Measurements from ENCODE around the gene CCDC78.

The CCDC78 gene

GRCh38 chr16:722835-723633, 3.2 kb downstream of the CCDC78 start:
- DNase-seq = no peak

- peak; percentile 42 for DNase-seq
Observed at GRCh38 chr16:721765-722540, 4.3 kb downstream of the CCDC78 start.

DNA sequence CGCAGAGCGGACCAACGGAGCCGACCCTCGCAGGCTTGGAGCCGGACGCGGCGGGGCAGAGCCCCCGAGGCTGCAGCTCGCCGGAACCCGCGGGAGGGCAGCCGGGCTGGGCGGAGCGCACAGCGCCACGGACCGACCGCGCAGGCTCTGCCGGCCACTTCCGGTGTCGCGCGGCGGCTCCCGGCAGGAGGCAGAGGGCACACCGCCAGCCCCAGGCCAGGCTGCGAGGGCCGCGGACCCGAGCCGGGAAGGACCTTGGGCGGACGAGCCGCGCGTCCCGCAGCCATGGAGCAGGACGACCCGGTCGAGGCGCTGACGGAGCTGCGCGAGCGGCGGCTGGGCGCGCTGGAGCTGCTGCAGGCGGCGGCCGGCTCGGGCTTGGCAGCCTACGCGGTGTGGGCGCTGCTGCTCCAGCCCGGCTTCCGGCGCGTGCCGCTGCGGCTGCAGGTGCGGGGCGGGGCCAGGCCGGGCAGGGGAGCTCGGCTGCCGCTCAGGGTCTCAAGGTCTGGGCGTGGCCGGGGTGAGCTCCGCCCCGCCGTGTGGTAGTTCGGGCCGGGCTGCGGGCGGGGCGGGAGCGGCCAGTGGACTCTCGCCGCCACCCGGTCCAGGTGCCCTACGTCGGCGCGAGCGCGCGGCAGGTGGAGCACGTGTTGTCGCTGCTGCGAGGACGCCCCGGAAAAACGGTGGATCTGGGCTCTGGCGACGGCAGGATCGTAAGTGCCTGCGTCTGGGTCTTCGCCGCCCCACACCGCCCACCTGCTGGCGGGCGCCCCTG, 5.1 kb downstream of the CCDC78 start, which contains the start of gene ANTKMT:
TSS of gene ANTKMT (plus strand) at position 157 of the 775 bp plus-strand sequence. CDS start at position 286, 129 bp downstream.
- DNase-seq = peak; percentile 77

- DNase-seq = peak; percentile 42
Observed at GRCh38 chr16:720447-720989, 5.7 kb downstream of the CCDC78 start.

GRCh38 chr16:719815-720446, 6.3 kb downstream of the CCDC78 start:
- no peak for DNase-seq

GRCh38 chr16:718922-719321, 7.3 kb downstream of the CCDC78 start:
- DNase-seq = no peak

- DNase-seq = no peak
Observed at GRCh38 chr16:718389-718788, 7.9 kb downstream of the CCDC78 start.

DNA sequence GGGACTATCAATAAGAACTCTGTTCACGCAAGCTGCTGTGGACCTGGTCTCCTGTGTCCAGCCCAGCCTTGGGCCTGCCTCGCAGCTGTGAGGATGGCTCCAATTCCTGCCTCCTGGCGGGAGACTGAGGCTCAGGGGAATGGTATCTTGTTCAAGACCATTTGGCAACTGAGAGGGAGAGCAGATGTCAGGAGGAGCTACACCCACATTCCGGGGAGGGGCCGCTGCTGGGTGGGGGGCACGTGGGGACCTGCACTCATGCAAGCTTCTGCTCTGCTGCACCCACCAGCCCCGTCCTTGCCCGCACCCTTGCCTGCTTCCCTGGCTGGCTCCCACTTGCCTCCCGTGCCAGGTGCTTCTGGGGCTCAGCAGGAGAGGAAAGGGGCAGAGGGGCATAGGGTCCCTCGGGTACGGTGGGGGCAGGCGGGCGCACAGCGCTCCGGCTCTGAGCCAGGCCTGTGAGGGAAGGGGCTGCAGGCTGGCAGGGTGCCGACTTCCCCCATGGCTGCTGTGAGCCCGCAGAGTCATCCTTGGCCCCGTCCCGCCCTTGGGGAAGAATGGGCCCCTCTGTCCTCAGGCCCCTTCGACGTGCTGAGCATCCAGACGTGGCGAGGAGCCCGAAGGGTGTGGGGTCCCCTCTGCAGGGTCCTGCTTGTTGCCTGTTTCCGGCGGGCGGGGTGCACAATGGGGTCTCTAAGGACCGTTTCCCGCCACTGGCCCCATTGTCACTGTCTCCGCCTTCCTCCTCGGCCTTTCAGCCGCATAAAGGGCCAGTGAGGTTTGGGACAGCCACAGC, 8.6 kb downstream of the CCDC78 start:
- no peak for DNase-seq

GRCh38 chr16:716768-717325, 9.4 kb downstream of the CCDC78 start:
- DNase-seq = no peak

DNA sequence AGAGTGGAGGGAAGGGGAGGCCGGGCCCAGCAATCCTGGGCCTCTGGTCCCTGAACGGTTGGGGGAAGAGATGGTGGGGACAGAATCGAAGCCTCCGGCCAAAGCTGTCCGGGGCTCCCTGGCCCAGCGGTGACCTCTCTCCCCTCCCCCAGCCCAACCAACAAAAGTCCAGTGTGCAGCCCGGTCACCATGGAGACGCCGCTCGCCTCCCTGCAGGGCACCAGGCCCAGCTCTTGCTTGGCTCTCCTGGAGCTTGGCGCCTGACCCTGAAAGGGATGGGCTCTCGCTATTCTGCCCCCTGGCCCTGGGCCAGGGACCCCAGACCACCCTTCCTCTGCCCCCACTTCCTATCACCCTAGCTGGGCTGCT, 10.1 kb downstream of the CCDC78 start:
- no peak for DNase-seq

DNA sequence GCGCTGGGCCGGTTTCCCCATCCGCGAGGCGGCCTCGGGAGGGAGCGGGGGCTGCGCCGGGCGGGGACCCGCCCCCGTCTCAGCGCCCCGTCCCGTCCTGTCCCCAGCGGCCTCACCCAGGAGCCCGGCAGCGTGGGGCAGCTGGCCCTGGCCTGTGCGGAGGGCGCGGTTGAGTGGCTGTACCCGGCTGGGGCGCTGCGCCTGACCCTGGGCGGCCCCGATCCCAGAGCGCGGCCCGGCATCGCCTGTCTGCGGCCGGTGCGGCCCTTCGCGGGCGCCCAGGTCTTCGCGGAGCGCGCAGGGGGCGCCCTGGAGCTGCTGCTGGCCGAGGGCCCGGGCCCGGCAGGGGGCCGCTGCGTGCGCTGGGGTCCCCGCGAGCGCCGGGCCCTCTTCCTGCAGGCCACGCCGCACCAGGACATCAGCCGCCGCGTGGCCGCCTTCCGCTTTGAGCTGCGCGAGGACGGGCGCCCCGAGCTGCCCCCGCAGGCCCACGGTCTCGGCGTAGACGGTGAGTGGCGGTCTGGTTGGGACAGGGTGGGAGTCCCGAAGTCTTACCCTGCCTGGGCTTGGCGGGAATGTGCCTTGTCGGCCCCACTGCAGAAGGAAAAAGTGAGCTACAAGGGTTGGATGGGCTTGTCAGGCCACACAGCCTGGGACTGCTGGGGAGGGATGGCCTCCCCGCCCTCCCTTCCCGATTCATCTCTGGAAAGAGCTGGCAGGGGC, 10.6 kb downstream of the CCDC78 start:
- no peak for DNase-seq

DNA sequence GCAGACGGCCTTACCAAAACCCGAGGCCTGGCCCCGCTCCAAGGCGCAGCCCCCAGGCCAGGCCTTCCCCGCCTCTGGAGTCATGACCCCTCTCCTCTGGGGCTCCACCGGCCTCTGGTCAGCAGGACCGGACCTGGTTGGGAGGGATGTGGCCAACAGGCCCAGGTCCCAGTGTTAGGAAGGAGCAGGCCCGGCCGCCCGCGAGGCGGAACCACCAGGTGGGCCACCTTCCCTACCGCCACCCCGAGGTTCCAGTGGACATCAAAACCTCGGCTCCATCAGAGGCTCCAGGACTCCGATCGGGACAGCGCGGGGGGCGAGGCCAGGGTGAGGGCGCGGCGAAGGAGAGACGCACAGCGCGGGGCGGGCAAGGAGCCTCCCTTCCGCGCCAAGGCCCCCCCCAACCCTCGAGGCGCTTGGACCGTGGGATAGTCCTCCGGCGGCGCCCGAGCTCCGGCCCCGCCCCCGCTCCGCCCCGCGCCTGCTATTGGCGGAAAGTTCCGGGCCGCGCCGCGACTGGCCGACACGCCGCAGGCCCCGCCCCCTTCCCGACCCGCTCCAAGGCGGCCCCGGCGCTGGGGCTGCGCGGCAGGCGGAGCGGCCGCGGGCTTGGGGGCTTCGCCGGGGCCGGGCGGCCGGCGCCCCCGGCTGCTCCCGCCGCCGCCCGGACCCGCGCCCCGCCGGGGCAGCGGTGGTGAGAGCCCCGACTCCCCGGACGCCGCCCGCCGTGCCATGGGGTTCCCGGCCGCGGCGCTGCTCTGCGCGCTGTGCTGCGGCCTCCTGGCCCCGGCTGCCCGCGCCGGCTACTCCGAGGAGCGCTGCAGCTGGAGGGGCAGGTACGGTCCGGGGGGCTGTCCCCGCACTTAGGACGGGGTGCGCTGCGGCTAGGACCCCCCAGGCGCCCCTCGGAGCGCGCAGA, 11.4 kb downstream of the CCDC78 start, which contains the start of gene METRN:
TSS of gene METRN (plus strand) at position 561 of the 919 bp plus-strand sequence. CDS start at position 733, 172 bp downstream.
- DNase-seq = peak; percentile 91

DNA sequence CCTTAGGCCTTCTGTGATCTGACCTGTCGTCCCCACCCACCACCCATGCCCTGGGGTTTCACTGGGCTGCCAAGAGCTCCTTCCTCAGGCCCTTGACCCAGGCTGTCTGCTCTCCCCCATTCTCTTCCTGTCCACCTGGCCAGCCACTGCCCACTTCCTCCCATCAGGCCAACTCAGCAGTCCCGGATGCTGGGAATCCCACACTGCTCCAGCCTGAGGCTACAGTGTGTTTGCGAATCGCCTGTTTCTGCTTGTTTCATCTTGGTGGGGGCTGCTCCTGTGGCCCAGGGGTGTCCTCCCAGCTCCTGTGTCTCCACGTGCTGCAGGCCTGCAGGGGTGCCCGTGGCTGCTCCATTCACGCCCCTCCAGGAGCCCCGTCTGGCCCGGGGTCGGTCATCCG, 12.2 kb downstream of the CCDC78 start:
- no peak for DNase-seq

- peak; percentile 59 for DNase-seq
Observed at GRCh38 chr16:712740-713250, 13.4 kb downstream of the CCDC78 start.

DNA sequence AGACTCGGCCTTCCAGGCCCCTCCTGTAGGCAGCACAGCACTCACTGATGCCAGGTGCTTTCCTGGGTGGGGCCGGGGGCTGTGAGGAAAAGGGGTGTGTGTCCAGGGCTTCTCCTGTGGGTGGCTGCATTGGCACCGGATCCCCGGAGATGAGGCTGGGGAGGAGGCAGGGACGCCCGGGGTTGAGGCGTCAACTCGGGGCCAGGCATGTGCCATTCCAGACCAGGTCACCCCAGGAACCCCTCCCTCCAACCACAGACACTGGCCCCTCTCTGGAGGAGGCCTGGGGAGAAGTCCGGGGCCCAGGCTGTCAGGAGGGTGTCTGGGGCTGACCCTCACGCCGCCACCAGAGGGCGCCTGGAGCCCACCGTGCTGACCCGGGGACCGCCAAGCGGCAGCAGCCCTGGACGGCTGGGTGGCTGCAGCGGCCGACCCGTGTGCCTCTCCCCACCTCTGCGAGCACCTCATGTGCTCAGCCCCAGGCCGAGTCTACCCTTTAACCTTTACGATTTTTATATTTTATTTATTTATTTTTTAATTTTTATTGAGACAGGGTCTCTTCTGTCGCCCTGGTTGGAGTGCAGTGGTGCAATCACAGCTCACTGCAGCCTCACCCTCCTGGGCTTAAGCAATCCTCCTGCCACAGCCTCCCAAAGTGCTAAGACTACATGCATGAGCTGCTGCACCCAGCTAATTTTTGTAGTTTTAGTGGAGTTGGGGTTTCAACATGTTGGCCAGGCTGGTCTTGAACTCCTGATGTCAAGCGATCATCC, 14.5 kb downstream of the CCDC78 start:
- DNase-seq = peak; percentile 84

DNA sequence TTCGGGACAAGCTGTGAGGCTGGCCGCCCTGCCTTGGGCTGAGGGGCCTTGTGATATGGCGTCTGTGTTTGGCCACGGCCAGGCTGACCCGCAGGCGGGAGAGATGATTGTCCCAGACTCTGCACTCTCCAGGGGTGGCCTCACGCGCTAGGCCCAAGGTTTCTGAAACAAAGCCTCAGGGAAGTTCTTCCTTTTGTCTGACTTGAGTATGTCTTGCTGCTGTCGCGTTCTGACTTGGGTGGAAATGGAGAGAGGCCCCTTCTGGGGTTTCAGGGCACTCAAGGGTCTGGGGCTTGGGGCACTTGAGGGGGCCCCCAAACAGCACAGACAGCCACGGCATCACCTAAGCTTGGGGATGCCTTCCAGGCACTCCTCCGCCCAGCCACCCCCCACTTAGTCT, 15.2 kb downstream of the CCDC78 start:
- no peak for DNase-seq

- no peak for DNase-seq
Observed at GRCh38 chr16:710500-711075, 15.7 kb downstream of the CCDC78 start.
